Kidney (tissue), 14 donors: ENCODE results near the gene AGXT2. TPM values are rescaled to one million over a fixed set of nuclear protein-coding genes. Genes with fewer than 3 reads are reported as not detected.

Experiments
- DNase-seq, 5 donors: peaks; one replicate each; pipeline ENCODE4 v3.0.0-alpha.2; 2013 to 2020
- FAIRE-seq: peaks from 2 replicates; lab custom pipeline; 2012; peaks lifted over from hg19 to GRCh38; lab: Jason Lieb, UNC
- H3K27ac ChIP-seq, 2 donors: one replicate each; pipeline ENCODE4 v1.7.0; 2013; ENCODE audit warnings: low read depth in 2 of 2, low read length in 2 of 2, inconsistent platforms in 1 of 2
- H3K27me3 ChIP-seq: one replicate; pipeline ENCODE4 v1.7.1; 2013; ENCODE audit warnings: low read length, inconsistent platforms; ENCODE audit not compliant: control insufficient read depth, insufficient read depth
- H3K36me3 ChIP-seq, 3 donors: one replicate each; pipeline versions ENCODE4 v1.7.0 to v1.7.1; 2013; ENCODE audit warnings: low read length in 3 of 3, control low read depth in 1 of 3, inconsistent platforms in 1 of 3; ENCODE audit not compliant: insufficient read depth in 3 of 3, control insufficient read depth in 2 of 3
- H3K4me1 ChIP-seq, 3 donors: one replicate each; pipeline versions ENCODE4 v1.7.0 to v1.7.1; 2013; ENCODE audit warnings: low read length in 3 of 3, inconsistent platforms in 1 of 3, low read depth in 1 of 3; ENCODE audit not compliant: control insufficient read depth in 2 of 3, insufficient read depth in 2 of 3
- H3K4me3 ChIP-seq, 3 donors: one replicate each; pipeline versions ENCODE4 v1.7.0 to v1.8.1; 2013; ENCODE audit warnings: low read length in 3 of 3, control low read depth in 1 of 3, inconsistent platforms in 1 of 3
- H3K9ac ChIP-seq, 3 donors: one replicate each; pipeline versions ENCODE4 v1.7.0 to v1.7.1; 2013; ENCODE audit warnings: low read length in 3 of 3, control low read depth in 1 of 3, inconsistent platforms in 1 of 3
- H3K9me3 ChIP-seq, 3 donors: one replicate each; pipeline versions ENCODE4 v1.7.0 to v1.7.1; 2013; ENCODE audit warnings: low read length in 3 of 3, control low read depth in 1 of 3, inconsistent platforms in 1 of 3; ENCODE audit not compliant: control insufficient read depth in 2 of 3, insufficient read depth in 1 of 3
- intact Hi-C: fragments of 100-400 bp; cut with DNase I; formaldehyde crosslinking; loops from one replicate; pipeline ENCODE4 v1.11.1; 2022
- polyA plus RNA-seq: library from polyadenylated mRNA; stranded (reverse); fragments of 350-450 nt; fragmentation: Illumina TruSeq; extraction: RNeasy Lipid Tissue Mini Kit (QIAGEN cat#74804); gene quantifications from one replicate; pipeline ENCODE4 v1.2.3, GENCODE V29; 2014; ENCODE audit warnings: low read depth, low replicate concordance; ENCODE audit not compliant: insufficient read depth
- total RNA-seq: library from RNA; stranded (reverse); fragmentation: NEBNext Ultra II Directional; extraction: Animal tissue kit (Norgen Biotek cat#: 25700); gene quantifications from one replicate; pipeline ENCODE4 v1.2.1, GENCODE V29; 2021
- TF ChIP-seq, protein P1 (sequence below): IDR thresholded peaks from 3 replicates; pipeline ENCODE4 v1.5.1; 2012; ENCODE audit warnings: mild to moderate bottlenecking, moderate library complexity, borderline replicate concordance; ENCODE audit not compliant: insufficient read depth; ENCODE audit errors: extremely low read depth
- donor health status: control.
- donor health status: control.
- donor health status: control.
- donor health status: control.
- donor health status: control.
- donor health status: DM: yes; HTN: yes; CAD: no.
- donor health status: Normal renal cell carcinoma (clear cell type).

The AGXT2 gene
- total and polyA plus RNA-seq, 2 donors from 2014 or later, result 8.0 to 215 TPM

DNA sequence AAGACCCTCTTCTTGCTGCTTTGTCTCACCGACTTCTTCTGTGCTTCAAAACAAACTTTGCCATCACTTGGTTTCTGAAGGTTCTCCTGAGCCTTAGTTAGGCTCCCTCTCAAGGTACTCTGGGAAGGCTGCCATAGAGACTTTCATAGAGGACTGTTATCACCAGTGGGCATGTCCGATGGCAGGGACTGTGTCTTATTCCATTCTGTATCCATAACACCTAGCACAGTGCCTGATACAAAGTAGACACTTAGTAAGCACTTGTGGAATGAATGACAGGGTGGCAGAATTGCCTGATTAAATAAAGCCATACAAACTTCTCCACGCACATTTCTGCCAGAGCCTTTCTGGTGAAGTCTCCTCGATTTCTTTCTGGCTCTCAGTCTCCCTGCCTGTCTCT lies 32.7 kb downstream of the AGXT2 start:
- Histone ChIP-seq H3K4me3 (no peak overlapping the region), H3K4me1 (no peaks in the 10 kb centered on the region), H3K9ac (no peak overlapping the region), H3K27ac (no peak overlapping the region), H3K27me3 (no peaks in the 10 kb centered on the region), H3K36me3 (peaks cover 0 to 10% (median 2%) of the 10 kb centered on the region in 3 donors), H3K9me3 (no peaks in the 10 kb centered on the region)
- TF ChIP-seq, protein P1, sequence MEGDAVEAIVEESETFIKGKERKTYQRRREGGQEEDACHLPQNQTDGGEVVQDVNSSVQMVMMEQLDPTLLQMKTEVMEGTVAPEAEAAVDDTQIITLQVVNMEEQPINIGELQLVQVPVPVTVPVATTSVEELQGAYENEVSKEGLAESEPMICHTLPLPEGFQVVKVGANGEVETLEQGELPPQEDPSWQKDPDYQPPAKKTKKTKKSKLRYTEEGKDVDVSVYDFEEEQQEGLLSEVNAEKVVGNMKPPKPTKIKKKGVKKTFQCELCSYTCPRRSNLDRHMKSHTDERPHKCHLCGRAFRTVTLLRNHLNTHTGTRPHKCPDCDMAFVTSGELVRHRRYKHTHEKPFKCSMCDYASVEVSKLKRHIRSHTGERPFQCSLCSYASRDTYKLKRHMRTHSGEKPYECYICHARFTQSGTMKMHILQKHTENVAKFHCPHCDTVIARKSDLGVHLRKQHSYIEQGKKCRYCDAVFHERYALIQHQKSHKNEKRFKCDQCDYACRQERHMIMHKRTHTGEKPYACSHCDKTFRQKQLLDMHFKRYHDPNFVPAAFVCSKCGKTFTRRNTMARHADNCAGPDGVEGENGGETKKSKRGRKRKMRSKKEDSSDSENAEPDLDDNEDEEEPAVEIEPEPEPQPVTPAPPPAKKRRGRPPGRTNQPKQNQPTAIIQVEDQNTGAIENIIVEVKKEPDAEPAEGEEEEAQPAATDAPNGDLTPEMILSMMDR, result no peak
- FAIRE-seq, result no peak
- DNase-seq, result no peak
- intact Hi-C loops, result no loop called here

DNA sequence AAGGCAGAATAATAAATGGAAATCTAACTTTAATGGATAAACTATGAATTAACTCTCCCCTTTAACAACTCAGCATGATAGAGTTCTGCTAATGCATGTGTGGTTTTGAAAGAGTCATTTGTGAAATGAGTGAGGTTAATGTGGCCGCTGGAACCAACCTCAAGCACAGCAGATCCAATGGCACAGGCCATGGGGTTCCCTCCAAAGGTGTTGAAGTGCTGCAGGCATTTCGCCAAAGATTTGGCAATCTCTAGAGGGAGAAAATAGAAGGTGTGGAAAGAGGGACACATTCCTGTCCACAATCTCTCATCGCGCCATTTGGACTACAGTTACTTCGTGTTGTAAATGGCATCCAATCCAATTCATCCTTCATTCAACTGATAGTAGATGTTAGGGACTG lies 35.0 kb downstream of the AGXT2 start:
- intact Hi-C loops, result no loop called here
- Histone ChIP-seq H3K9ac (no peak overlapping the region), H3K27ac (no peak overlapping the region), H3K27me3 (no peaks in the 10 kb centered on the region), H3K4me3 (no peak overlapping the region), H3K4me1 (no peaks in the 10 kb centered on the region), H3K36me3 (peaks cover 0 to 17% (median 2%) of the 10 kb centered on the region in 3 donors), H3K9me3 (no peaks in the 10 kb centered on the region)
- TF ChIP-seq, protein P1, result no peak
- DNase-seq, result no peak
- no peak for FAIRE-seq

DNA sequence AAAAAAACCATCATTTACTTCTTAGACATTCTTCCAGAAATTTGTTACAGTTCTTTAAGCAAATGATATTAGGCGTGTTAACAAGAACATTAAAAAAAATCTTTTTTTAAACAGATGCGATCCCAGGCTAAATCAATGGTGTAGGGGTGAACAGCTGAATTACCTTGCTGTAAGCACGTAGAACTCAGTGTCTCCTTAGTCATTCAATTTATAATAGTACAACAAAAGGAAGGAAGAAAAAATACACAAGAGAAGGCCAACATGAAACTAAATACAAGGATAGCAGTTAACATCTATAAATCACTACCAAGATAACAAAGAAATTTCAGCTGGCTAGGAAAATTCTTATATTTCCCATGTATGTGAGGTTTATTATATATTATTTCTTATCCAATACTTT lies 35.4 kb downstream of the AGXT2 start:
- intact Hi-C loops, result no loop called here
- H3K4me1 ChIP-seq, result no peaks in the 10 kb centered on the region
- no peaks in the 10 kb centered on the region for H3K9me3 ChIP-seq
- peaks cover 0 to 17% (median 2%) of the 10 kb centered on the region in 3 donors for H3K36me3 ChIP-seq
- DNase-seq, result no peak
- H3K4me3 ChIP-seq, result no peak overlapping the region
- H3K9ac ChIP-seq, result no peak overlapping the region
- H3K27me3 ChIP-seq, result no peaks in the 10 kb centered on the region
- FAIRE-seq, result no peak
- no peak overlapping the region for H3K27ac ChIP-seq
- TF ChIP-seq, protein P1, result no peak

DNA sequence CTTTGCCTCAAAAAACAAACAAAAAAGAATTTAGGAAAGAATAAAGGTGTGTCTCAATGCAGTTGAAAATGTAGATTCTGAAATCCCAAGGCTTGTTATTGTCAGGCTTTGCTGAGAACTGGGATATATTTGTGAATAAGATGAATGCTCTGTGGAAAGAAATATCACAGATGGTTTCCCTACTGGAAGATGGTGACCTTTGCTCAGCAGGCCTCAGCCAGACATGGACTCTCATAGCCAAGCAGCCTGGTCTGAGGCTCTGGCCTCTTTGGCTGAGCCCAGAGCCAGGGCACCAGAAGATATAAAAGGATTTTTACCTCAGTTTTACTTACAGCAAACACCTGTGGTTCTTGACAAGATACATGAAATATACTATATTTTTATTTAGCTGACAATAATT lies 37.1 kb downstream of the AGXT2 start:
- intact Hi-C loops, result no loop called here
- no peak for FAIRE-seq
- TF ChIP-seq, protein P1, result no peak

More for the DNA sequence above, 37.1 kb downstream of the AGXT2 start:
- Histone ChIP-seq H3K4me3 (no peak overlapping the region), H3K27me3 (no peaks in the 10 kb centered on the region), H3K27ac (no peak overlapping the region), H3K36me3 (peaks cover 0 to 7% (median 2%) of the 10 kb centered on the region in 3 donors), H3K9ac (no peak overlapping the region), H3K4me1 (no peaks in the 10 kb centered on the region), H3K9me3 (no peaks in the 10 kb centered on the region)
- DNase-seq, result no peak
